IMR-90 (cell line): Measurements from ENCODE around the gene ASAP2. TPM values are rescaled to one million over a fixed set of nuclear protein-coding genes. Genes with fewer than 3 reads are reported as not detected.

Experiments
- ATAC-seq: fragments of 200-7000 bp; cut with Tn5 transposase; 2 replicates; pipeline ENCODE4 v1.9.1; 2020; ENCODE audit warnings: low read depth, mild to moderate bottlenecking, moderate library complexity
- BruUV-seq: library from RNA; stranded (reverse); fragments of 400-500 nt; replicated peaks from 2 replicates; lab custom pipeline; 2021; lab: Mats Ljungman, UMichigan
- CTCF ChIA-PET: fragments of 300-600 bp; formaldehyde crosslinking; extraction: SDS; loops from one replicate; lab custom pipeline; 2021; ENCODE audit warnings: antibody characterized with exemption; lab: Yijun Ruan, JAX
- POLR2A ChIA-PET: fragments of 300-600 bp; sonication (Branson Sonifier 250); formaldehyde crosslinking; loops from one replicate; lab custom pipeline; 2022; ENCODE audit warnings: antibody characterized with exemption; ENCODE audit not compliant: unreplicated experiment; lab: Charles Lee
- DNase-seq: peaks from one replicate; pipeline ENCODE4 v3.0.0; 2013
- H2AFZ ChIP-seq: replicated peaks from 2 replicates; pipeline ENCODE3; 2013; ENCODE audit warnings: low read length, mild to moderate bottlenecking; ENCODE audit not compliant: poor library complexity
- H2AK5ac ChIP-seq: 2 replicates; pipeline ENCODE4 v1.6.1; 2013; ENCODE audit warnings: low read depth, low read length, inconsistent platforms
- H2AK9ac ChIP-seq: replicated peaks from 2 replicates; pipeline ENCODE3; 2013; ENCODE audit warnings: mild to moderate bottlenecking, low read depth, low read length, moderate library complexity; ENCODE audit not compliant: poor library complexity
- H2BK120ac ChIP-seq: 2 replicates; pipeline ENCODE4 v1.6.1; 2013; ENCODE audit warnings: low read depth, low read length, inconsistent platforms
- H2BK15ac ChIP-seq: 3 replicates; pipeline ENCODE4 v1.6.1; 2013; ENCODE audit warnings: low read depth, low read length, inconsistent platforms
- H2BK20ac ChIP-seq: 2 replicates; pipeline ENCODE4 v1.6.1; 2013; ENCODE audit warnings: low read depth, mild to moderate bottlenecking, inconsistent platforms, low read length, moderate library complexity
- H2BK5ac ChIP-seq: 2 replicates; pipeline ENCODE4 v1.6.1; 2013; ENCODE audit warnings: mild to moderate bottlenecking, low read depth, low read length, inconsistent platforms; ENCODE audit not compliant: poor library complexity, severe bottlenecking
- H3K14ac ChIP-seq: replicated peaks from 2 replicates; pipeline ENCODE4 v1.6.1; 2013; ENCODE audit warnings: low read depth, low read length, inconsistent platforms
- H3K18ac ChIP-seq: 2 replicates; pipeline ENCODE4 v1.6.1; 2013; ENCODE audit warnings: low read depth, low read length, control low read depth
- H3K23ac ChIP-seq: 2 replicates; pipeline ENCODE4 v1.6.1; 2013; ENCODE audit warnings: low read depth, low read length, inconsistent platforms
- H3K27ac ChIP-seq: 2 replicates; pipeline ENCODE4 v1.5.1; 2013; ENCODE audit warnings: mild to moderate bottlenecking, control low read depth, low read length; ENCODE audit not compliant: insufficient read depth
- H3K27me3 ChIP-seq: 2 replicates; pipeline ENCODE4 v1.6.1; 2013; ENCODE audit warnings: low read length; ENCODE audit not compliant: control insufficient read depth, insufficient read depth
- H3K36me3 ChIP-seq: 2 replicates; pipeline ENCODE4 v1.6.1; 2013; ENCODE audit warnings: low read length, mixed read lengths; ENCODE audit not compliant: control insufficient read depth, insufficient read depth
- H3K4ac ChIP-seq: 2 replicates; pipeline ENCODE4 v1.6.1; 2013; ENCODE audit warnings: low read depth, low read length, inconsistent platforms
- H3K4me1 ChIP-seq: 2 replicates; pipeline ENCODE4 v1.6.1; 2013; ENCODE audit warnings: low read length, mixed read lengths; ENCODE audit not compliant: control insufficient read depth, insufficient read depth
- H3K4me2 ChIP-seq: 2 replicates; pipeline ENCODE4 v1.6.1; 2013; ENCODE audit warnings: low read depth, mild to moderate bottlenecking, control low read depth, low read length, moderate library complexity
- H3K4me3 ChIP-seq: 2 replicates; pipeline ENCODE4 v1.5.1; 2013; ENCODE audit warnings: low read depth, mild to moderate bottlenecking, control low read depth, low read length, moderate library complexity; ENCODE audit not compliant: insufficient read depth
- H3K56ac ChIP-seq: 2 replicates; pipeline ENCODE4 v1.6.1; 2013; ENCODE audit warnings: low read length, inconsistent platforms; ENCODE audit not compliant: insufficient read depth; ENCODE audit errors: extremely low read depth
- H3K79me1 ChIP-seq, 2 experiments: 2 replicates each; pipeline ENCODE4 v1.6.1; 2013; ENCODE audit warnings: low read length in 2 of 2, inconsistent platforms in 1 of 2, low read depth in 1 of 2
- H3K9ac ChIP-seq: 2 replicates; pipeline ENCODE4 v1.6.1; 2013; ENCODE audit warnings: low read depth, low read length, control low read depth
- H3K9me1 ChIP-seq: 2 replicates; pipeline ENCODE4 v1.6.1; 2013; ENCODE audit warnings: low read length, inconsistent platforms; ENCODE audit not compliant: insufficient read depth
- H3K9me3 ChIP-seq: 2 replicates; pipeline ENCODE4 v1.6.1; 2013; ENCODE audit warnings: low read length; ENCODE audit not compliant: control insufficient read depth, insufficient read depth
- H4K20me1 ChIP-seq: 2 replicates; pipeline ENCODE4 v1.6.1; 2013; ENCODE audit warnings: low read length, inconsistent platforms; ENCODE audit not compliant: insufficient read depth
- H4K5ac ChIP-seq: 2 replicates; pipeline ENCODE4 v1.6.1; 2013; ENCODE audit warnings: mild to moderate bottlenecking, low read depth, low read length, control low read depth
- H4K8ac ChIP-seq, 2 experiments: 2 replicates each; pipeline ENCODE4 v1.6.1; 2013; ENCODE audit warnings: low read depth in 2 of 2, low read length in 2 of 2, control low read depth in 1 of 2, inconsistent platforms in 1 of 2
- H4K91ac ChIP-seq: 2 replicates; pipeline ENCODE4 v1.6.1; 2013; ENCODE audit warnings: low read depth, low read length, inconsistent platforms; ENCODE audit not compliant: insufficient read depth
- BHLHE40 ChIP-seq: fragments of 150-350 bp; IDR thresholded peaks from 2 replicates; pipeline ENCODE4 v1.6.1; 2016; ENCODE audit warnings: mild to moderate bottlenecking, low read depth, low read length
- CEBPB ChIP-seq: IDR thresholded peaks from 2 replicates; pipeline ENCODE4 v1.6.1; 2012; ENCODE audit warnings: low read depth, low read length, improper control_type of control experiment
- CHD1 ChIP-seq: IDR thresholded peaks from 2 replicates; pipeline ENCODE4 v1.6.1; 2012; ENCODE audit warnings: low read depth, low read length, improper control_type of control experiment
- ELK1 ChIP-seq: fragments of 150-350 bp; IDR thresholded peaks from 2 replicates; pipeline ENCODE4 v1.6.1; 2016; ENCODE audit warnings: low read depth, mild to moderate bottlenecking, low read length, moderate library complexity, borderline replicate concordance
- FOS ChIP-seq: fragments of 150-350 bp; IDR thresholded peaks from 2 replicates; pipeline ENCODE4 v1.6.1; 2016; ENCODE audit warnings: low read depth, low read length
- MAFK ChIP-seq: IDR thresholded peaks from 2 replicates; pipeline ENCODE4 v1.6.1; 2012; ENCODE audit warnings: low read depth, low read length, improper control_type of control experiment
- MXI1 ChIP-seq: IDR thresholded peaks from 2 replicates; pipeline ENCODE4 v1.6.1; 2012; ENCODE audit warnings: low read depth, mild to moderate bottlenecking, low read length, moderate library complexity, borderline replicate concordance
- RAD21 ChIP-seq: IDR thresholded peaks from 2 replicates; pipeline ENCODE4 v1.6.1; 2012; ENCODE audit warnings: low read length, improper control_type of control experiment
- WGBS, 2 experiments: methylation state at CpG; one replicate each; pipeline versions ENCODE4 v1.1.5 to v1.1.7; 2013; ENCODE audit warnings: missing lambda C conversion rate in 2 of 2; ENCODE audit not compliant: insufficient read length in 1 of 2; ENCODE audit errors: extremely low coverage in 2 of 2; 5-methylcytosine and 5-hydroxymethylcytosine counted together
- dilution Hi-C: fragments of 300-500 bp; cut with HindIII; formaldehyde crosslinking; loops from one replicate; pipeline ENCODE4 v1.14.3; 2018; ENCODE audit warnings: low sequenced_read_pairs; ENCODE audit not compliant: unreplicated experiment
- in situ Hi-C: fragments of 300-500 bp; cut with MboI; formaldehyde crosslinking; loops from 3 replicates; pipeline ENCODE4 v1.14.3; 2019; ENCODE audit warnings: low sequenced_read_pairs, inconsistent platforms, mixed read lengths
- intact Hi-C: fragments of 100-400 bp; cut with micrococcal nuclease; formaldehyde crosslinking; loops from 2 replicates; pipeline ENCODE4 v1.10.0; 2022
- polyA plus RNA-seq, 3 experiments: library from polyadenylated mRNA; depleted of rRNA; stranded (reverse); fragments of >200 nt; gene quantifications; 2 replicates each; pipeline ENCODE4 v1.2.3, GENCODE V29; 2012; ENCODE audit warnings: low replicate concordance in 1 of 3
- total RNA-seq: library from RNA; depleted of rRNA; stranded (reverse); fragments of >200 nt; gene quantifications from 2 replicates; pipeline ENCODE4 v1.2.3, GENCODE V29; 2012

The ASAP2 gene
- total and polyA plus RNA-seq, 2 of the 4 experiments (the other 2 are of a cell fraction): 19.7 to 28.1 TPM

- BruUV-seq: no TSS peak
- Histone ChIP-seq H3K14ac (no peak overlapping the region), H3K4me2 (no peak overlapping the region)
These were observed 181.6 kb downstream of the ASAP2 start for GRCh38 chr2:9388199-9388681.

More at GRCh38 chr2:9388199-9388681, 181.6 kb downstream of the ASAP2 start:
- H4K5ac ChIP-seq: no peak overlapping the region
- H3K9me1 ChIP-seq: peaks cover 18% of the 10 kb centered on the region
- no peak overlapping the region for H2AK9ac ChIP-seq
- H3K56ac ChIP-seq: no peak overlapping the region
- H3K27ac ChIP-seq: no peak overlapping the region
- in situ Hi-C loops (no loop called here), dilution Hi-C loops (no loop called here), intact Hi-C loops (no loop called here)
- H3K27me3 ChIP-seq: no peaks in the 10 kb centered on the region
- DNase-seq (no peak), ATAC-seq (no peak)
- WGBS, 2 experiments: 76% methylated on average over 5 of the region's 11 CpGs; no CpG with 5 or more reads in 1 of the 2 experiments
- ChIA-PET POLR2A (no interaction called here), CTCF (no interaction called here)
- H3K4me1 ChIP-seq: peaks cover 7% of the 10 kb centered on the region
- no peak overlapping the region for H3K9ac ChIP-seq
- H2BK20ac ChIP-seq: no peak overlapping the region
- peaks cover 4% of the 10 kb centered on the region for H4K20me1 ChIP-seq
- H3K79me1 ChIP-seq: peaks cover 0 to 61% of the 10 kb centered on the region in 2 experiments; a peak in 3 of 4 replicates
- H2AFZ ChIP-seq: no peak overlapping the region
- H3K18ac ChIP-seq: no peak overlapping the region
- H3K23ac ChIP-seq: no peak overlapping the region
- H2BK5ac ChIP-seq: no peak overlapping the region
- no peak overlapping the region for H4K8ac ChIP-seq
- H2BK120ac ChIP-seq: no peak overlapping the region
- H4K91ac ChIP-seq: no peak overlapping the region
- no peak for TF ChIP-seq MAFK
- TF ChIP-seq RAD21: no peak
- no peak for TF ChIP-seq CEBPB
- no peak for TF ChIP-seq ELK1
- TF ChIP-seq FOS: no peak
- TF ChIP-seq BHLHE40: no peak
- no peak for TF ChIP-seq CHD1
- TF ChIP-seq MXI1: no peak
- no peak overlapping the region for H2AK5ac ChIP-seq
- no peak overlapping the region for H2BK15ac ChIP-seq
- no peak overlapping the region for H3K4ac ChIP-seq
- H3K9me3 ChIP-seq: no peaks in the 10 kb centered on the region
- H3K4me3 ChIP-seq: no peak overlapping the region
- peaks cover 48% of the 10 kb centered on the region for H3K36me3 ChIP-seq
